Testis (tissue), 3 donors: ENCODE measurements around the gene PPIL6. TPM values are rescaled to one million over a fixed set of nuclear protein-coding genes. Genes with fewer than 3 reads are reported as not detected.

Experiments
- DNase-seq: peaks from one replicate; pipeline ENCODE4 v3.0.0-alpha.2; 2019
- H3K27ac ChIP-seq, 2 donors: fragments of 200-600 bp; sonication (generic); one replicate each; pipeline ENCODE4 v1.5.1; 2019
- H3K27me3 ChIP-seq: fragments of 200-600 bp; sonication (generic); one replicate; pipeline ENCODE4 v1.5.1; 2019
- H3K36me3 ChIP-seq: fragments of 200-600 bp; sonication (generic); one replicate; pipeline ENCODE4 v1.5.1; 2017; ENCODE audit warnings: low read depth; ENCODE audit errors: missing control alignments
- H3K4me1 ChIP-seq: fragments of 200-600 bp; sonication (generic); one replicate; pipeline ENCODE4 v1.5.1; 2019
- H3K4me3 ChIP-seq, 2 donors: fragments of 200-600 bp; sonication (generic); one replicate each; pipeline ENCODE4 v1.5.1; 2017 to 2019
- H3K9me3 ChIP-seq: fragments of 200-600 bp; sonication (generic); one replicate; pipeline ENCODE4 v1.5.1; 2017
- CTCF ChIP-seq, 3 experiments: fragments of 450-650 bp in 2 of 3; fragments of 200-600 bp in 1 of 3; sonication (generic) in 1 of 3; IDR thresholded peaks; one replicate each; pipeline ENCODE4 v1.5.1; 2016 to 2019; ENCODE audit warnings: antibody characterized with exemption in 3 of 3, mild to moderate bottlenecking in 2 of 3, moderate library complexity in 1 of 3
- POLR2A ChIP-seq: fragments of 450-650 bp; IDR thresholded peaks from one replicate; pipeline ENCODE4 v1.6.1; 2017; ENCODE audit warnings: antibody characterized with exemption, mild to moderate bottlenecking, moderate library complexity
- WGBS, 2 donors: methylation state at CpG; one replicate each; pipeline ENCODE4 v1.1.5; 2018; 5-methylcytosine and 5-hydroxymethylcytosine counted together
- intact Hi-C: fragments of 100-400 bp; cut with DNase I; formaldehyde crosslinking; loops from one replicate; pipeline ENCODE4 v1.15.1; 2023; ENCODE audit warnings: low total_unique reads
- polyA plus RNA-seq: library from polyadenylated mRNA; stranded (reverse); fragments of 350-450 nt; fragmentation: Illumina TruSeq; extraction: RNeasy Lipid Tissue Mini Kit (QIAGEN cat#74804); gene quantifications from one replicate; pipeline ENCODE4 v1.2.3, GENCODE V29; 2014; ENCODE audit warnings: low read depth, low replicate concordance; ENCODE audit not compliant: insufficient read depth
- total RNA-seq, 2 donors: library from RNA; depleted of rRNA; stranded (reverse); fragments of >200 nt; gene quantifications; one replicate each; pipeline ENCODE4 v1.2.3, GENCODE V29; 2016

The PPIL6 gene
- total and polyA plus RNA-seq, 3 donors from 2014 or later = 15.2 to 54.6 (median 26.7) TPM

GRCh38 chr6:109379711-109380110, 60.7 kb downstream of the PPIL6 start:
- intact Hi-C loops = loop anchor here (10.0 kb wide), 1 partner anchor 195 kb away; no protein-coding TSS in a partner anchor
- DNase-seq = no peak
- Histone ChIP-seq H3K36me3 (no peaks in the 10 kb centered on the region), H3K27me3 (no peaks in the 10 kb centered on the region), H3K4me3 (peak overlapping the region; percentile 98 to 99), H3K27ac (peak overlapping the region in 1 of 2 donors; percentile 100), H3K4me1 (peaks cover 28% of the 10 kb centered on the region), H3K9me3 (no peaks in the 10 kb centered on the region)
- TF ChIP-seq POLR2A (no peak), CTCF (IDR thresholded peaks at IDR 0.05) (no peak)
- 25 to 30% methylated on average over 2 of the region's 2 CpGs for WGBS, 2 donors

DNA sequence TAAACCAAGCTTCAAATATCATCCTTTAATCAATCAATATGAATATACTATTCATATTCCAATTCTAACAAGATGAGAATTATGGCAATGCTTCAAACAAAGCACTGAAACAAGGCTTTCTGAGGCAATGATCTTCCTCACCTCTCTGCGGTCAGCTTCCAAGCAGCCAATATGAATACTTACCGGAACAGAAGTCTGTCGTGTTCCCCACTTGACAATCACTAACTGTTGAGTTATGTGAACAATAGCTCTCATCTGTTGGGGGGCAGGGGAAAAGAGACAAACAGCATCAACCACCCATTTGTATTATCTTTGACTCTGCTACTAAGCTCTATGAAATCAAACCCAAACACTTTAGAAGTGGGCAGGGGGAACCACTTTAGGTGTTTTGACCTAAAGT, 62.7 kb downstream of the PPIL6 start:
- Histone ChIP-seq H3K4me1 (peaks cover 26% of the 10 kb centered on the region), H3K27ac (no peak overlapping the region), H3K36me3 (no peaks in the 10 kb centered on the region), H3K4me3 (no peak overlapping the region), H3K9me3 (no peaks in the 10 kb centered on the region), H3K27me3 (no peaks in the 10 kb centered on the region)
- DNase-seq = no peak
- WGBS, 2 donors = 72 to 86% methylated on average over 3 of the region's 3 CpGs
- intact Hi-C loops = no loop called here
- no peak for TF ChIP-seq POLR2A

- H3K27ac ChIP-seq = no peak overlapping the region
- no peaks in the 10 kb centered on the region for H3K36me3 ChIP-seq
- peaks cover 25% of the 10 kb centered on the region for H3K4me1 ChIP-seq
These were observed 66.0 kb downstream of the PPIL6 start for GRCh38 chr6:109374326-109374892.

DNA sequence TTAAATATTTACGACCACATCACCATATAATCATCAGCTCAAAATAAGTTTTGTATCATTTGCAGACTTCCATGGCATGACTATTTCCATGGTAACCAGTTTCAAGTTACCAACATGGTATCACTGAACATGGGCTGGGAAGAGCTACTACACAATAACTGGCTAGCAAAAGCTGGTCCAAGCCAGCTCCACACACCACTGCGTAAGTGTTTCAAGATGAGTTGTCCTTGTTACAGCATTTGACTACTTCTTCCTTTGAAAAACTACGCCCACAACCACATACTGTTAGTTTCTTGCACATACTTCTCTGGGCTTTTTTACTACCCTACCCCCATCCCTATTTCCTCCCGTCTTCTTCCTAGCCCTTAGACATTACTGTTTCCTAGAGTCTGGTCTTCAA, 66.7 kb downstream of the PPIL6 start:
- H3K27ac ChIP-seq = no peak overlapping the region
- H3K27me3 ChIP-seq = no peaks in the 10 kb centered on the region
- DNase-seq = no peak
- no peaks in the 10 kb centered on the region for H3K9me3 ChIP-seq
- intact Hi-C loops = no loop called here
- no peaks in the 10 kb centered on the region for H3K36me3 ChIP-seq
- WGBS, 2 donors = 91 to 98% methylated on average over 4 of the region's 4 CpGs
- peaks cover 20% of the 10 kb centered on the region for H3K4me1 ChIP-seq
- TF ChIP-seq POLR2A = no peak
- no peak for TF ChIP-seq CTCF (IDR thresholded peaks at IDR 0.05)
- H3K4me3 ChIP-seq = no peak overlapping the region

More at GRCh38 chr6:109374326-109374892, 66.0 kb downstream of the PPIL6 start:
- no peak overlapping the region for H3K4me3 ChIP-seq
- H3K9me3 ChIP-seq = no peaks in the 10 kb centered on the region
- 77 to 85% methylated on average over 4 of the region's 4 CpGs for WGBS, 2 donors
- no peaks in the 10 kb centered on the region for H3K27me3 ChIP-seq
- TF ChIP-seq POLR2A (no peak), CTCF (IDR thresholded peaks at IDR 0.05) (no peak)
- intact Hi-C loops = no loop called here
- DNase-seq = no peak

GRCh38 chr6:109373331-109373730, 67.1 kb downstream of the PPIL6 start:
- no peak overlapping the region for H3K4me3 ChIP-seq
- H3K4me1 ChIP-seq = peaks cover 20% of the 10 kb centered on the region
- H3K36me3 ChIP-seq = no peaks in the 10 kb centered on the region
- no peaks in the 10 kb centered on the region for H3K27me3 ChIP-seq
- intact Hi-C loops = no loop called here
- H3K9me3 ChIP-seq = no peaks in the 10 kb centered on the region
- 87 to 89% methylated on average over 4 of the region's 4 CpGs for WGBS, 2 donors
- TF ChIP-seq POLR2A (no peak), CTCF (IDR thresholded peaks at IDR 0.05) (no peak)
- no peak overlapping the region for H3K27ac ChIP-seq
- DNase-seq = no peak
